Measurements from ENCODE around the gene ARMH1. TPM values are rescaled to one million over a fixed set of nuclear protein-coding genes. Genes with fewer than 3 reads are reported as not detected.

ARMH1 gene
- polyA plus RNA-seq, 1 of the 3 experiments (the other 2 are of a cell fraction): 6.6 TPM

GRCh38 chr1:44676484-44677200 is 2.1 kb downstream of the ARMH1 start:
- no peaks in the 10 kb centered on the region for H3K9me2 ChIP-seq
- H3K9ac ChIP-seq: no peak overlapping the region
- 0 out of 4 replicates have a peak overlapping the region, but pooled peaks of 1 of the 2 experiments have one; percentile 0 for H3K27ac ChIP-seq (ENCODE audit: low read depth in 2 of 2, low read length in 1 of 2)
- no peaks in the 10 kb centered on the region for H3K9me3 ChIP-seq
- no peak overlapping the region for H3K4me3 ChIP-seq (ENCODE audit: low read depth in 2 of 2, low read length in 1 of 2)
- H3K79me2 ChIP-seq (ENCODE audit: insufficient read depth): peaks cover 6% of the 10 kb centered on the region; the same call in 1 of the 2 replicates
- H2AFZ ChIP-seq (ENCODE audit: low read depth): no peak overlapping the region
- H3K4me1 ChIP-seq (ENCODE audit: control insufficient read depth in 1 of 2, insufficient read depth in 2 of 2, low read depth in 1 of 2, low read length in 1 of 2): peaks cover 7 to 24% of the 10 kb centered on the region in 2 experiments; a peak in 1 of 4 replicates
- no peaks in the 10 kb centered on the region for H4K20me1 ChIP-seq (ENCODE audit: insufficient read depth)
- WGBS (ENCODE audit: low lambda C conversion rate): 74% methylated on average over 5 of the region's 5 CpGs
- DNase-seq: no peak
- no peaks in the 10 kb centered on the region for H3K36me3 ChIP-seq (replicated peaks in 1 of 2; ENCODE audit: control insufficient read depth in 1 of 2, insufficient read depth in 2 of 2, low read length in 1 of 2)
- no peaks in the 10 kb centered on the region for H3F3A ChIP-seq (replicated peaks; ENCODE audit: insufficient read depth)
- peak overlapping the region; percentile 21 for H3K4me2 ChIP-seq
- TF ChIP-seq ELF1 (IDR thresholded peaks at IDR 0.05): 0 out of 2 replicates have a peak, but pooled peaks have one; percentile 15
- TF ChIP-seq, protein P1, sequence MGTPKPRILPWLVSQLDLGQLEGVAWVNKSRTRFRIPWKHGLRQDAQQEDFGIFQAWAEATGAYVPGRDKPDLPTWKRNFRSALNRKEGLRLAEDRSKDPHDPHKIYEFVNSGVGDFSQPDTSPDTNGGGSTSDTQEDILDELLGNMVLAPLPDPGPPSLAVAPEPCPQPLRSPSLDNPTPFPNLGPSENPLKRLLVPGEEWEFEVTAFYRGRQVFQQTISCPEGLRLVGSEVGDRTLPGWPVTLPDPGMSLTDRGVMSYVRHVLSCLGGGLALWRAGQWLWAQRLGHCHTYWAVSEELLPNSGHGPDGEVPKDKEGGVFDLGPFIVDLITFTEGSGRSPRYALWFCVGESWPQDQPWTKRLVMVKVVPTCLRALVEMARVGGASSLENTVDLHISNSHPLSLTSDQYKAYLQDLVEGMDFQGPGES (IDR thresholded peaks at IDR 0.05; ENCODE audit: low read depth, low read length): no peak
- TF ChIP-seq NFIC (IDR thresholded peaks at IDR 0.05; ENCODE audit: borderline replicate concordance): no peak
- ChIA-PET CTCF (interaction anchor here (0.7 to 5.9 kb wide), 6 partner anchors 11 to 45 kb away, joined by 3 to 48 read pairs (median 5); no protein-coding TSS in a partner anchor), POLR2A (no interaction called here)
- H3K27me3 ChIP-seq (ENCODE audit: insufficient read depth): no peaks in the 10 kb centered on the region

- no peaks in the 10 kb centered on the region for H4K20me1 ChIP-seq (ENCODE audit: insufficient read depth)
- DNase-seq: peak; percentile 40
- H3K4me3 ChIP-seq (ENCODE audit: low read depth in 2 of 2, low read length in 1 of 2): no peak overlapping the region
- no peak overlapping the region for H3K27ac ChIP-seq (ENCODE audit: low read depth in 2 of 2, low read length in 1 of 2)
- H3K4me1 ChIP-seq (ENCODE audit: control insufficient read depth in 1 of 2, insufficient read depth in 2 of 2, low read depth in 1 of 2, low read length in 1 of 2): peaks cover 7 to 22% of the 10 kb centered on the region in 2 experiments; a peak in 1 of 4 replicates
- WGBS (ENCODE audit: low lambda C conversion rate): 64% methylated on average over 6 of the region's 6 CpGs
- no peaks in the 10 kb centered on the region for H3K36me3 ChIP-seq (replicated peaks in 1 of 2; ENCODE audit: control insufficient read depth in 1 of 2, insufficient read depth in 2 of 2, low read length in 1 of 2)
- POLR2A ChIA-PET: interaction anchor here (0.5 kb wide), 2 partner anchors 68 to 694 kb away, joined by 3 to 5 read pairs; no protein-coding TSS in a partner anchor
- TF ChIP-seq RCOR1 (IDR thresholded peaks at IDR 0.05; ENCODE audit: low read length): no peak
- no peak for TF ChIP-seq CHD2 (IDR thresholded peaks at IDR 0.05; ENCODE audit: low read length, partially characterized antibody)
- no peak for TF ChIP-seq EZH2phosphoT487 (IDR thresholded peaks at IDR 0.05; ENCODE audit: borderline replicate concordance, low read depth)
- TF ChIP-seq SMC3 (IDR thresholded peaks at IDR 0.05; ENCODE audit: low read depth, low read length): peak; percentile 34; the same call in 1 of the 2 replicates
- TF ChIP-seq RAD21 (IDR thresholded peaks at IDR 0.05; ENCODE audit: low read length): peak; percentile 51
- TF ChIP-seq YY1 (IDR thresholded peaks at IDR 0.05; ENCODE audit: low read depth): no peak
- TF ChIP-seq, protein P1 (IDR thresholded peaks at IDR 0.05; ENCODE audit: low read depth, low read length): no peak
- TF ChIP-seq SIN3A (IDR thresholded peaks at IDR 0.05; ENCODE audit: borderline replicate concordance, low read depth, low read length): no peak
- no peak for TF ChIP-seq MEF2A (IDR thresholded peaks at IDR 0.05; ENCODE audit: borderline replicate concordance, low read depth)
- no peak for TF ChIP-seq EP300 (IDR thresholded peaks at IDR 0.05; ENCODE audit: borderline replicate concordance in 1 of 2, low read depth in 1 of 2, low read length in 1 of 2)
- TF ChIP-seq TCF12 (IDR thresholded peaks at IDR 0.05): no peak
- TF ChIP-seq CTCF (IDR thresholded peaks at IDR 0.05): peak; percentile 60
- no peak for TF ChIP-seq GATA2 (CRISPR knock-in tag; IDR thresholded peaks at IDR 0.05)
- TF ChIP-seq TAF1 (IDR thresholded peaks at IDR 0.05; ENCODE audit: borderline replicate concordance, low read depth, low read length): no peak
- no peaks in the 10 kb centered on the region for H3K9me2 ChIP-seq
- no peak overlapping the region for H3K9ac ChIP-seq
- H3K27me3 ChIP-seq (ENCODE audit: insufficient read depth): no peaks in the 10 kb centered on the region
- H2AFZ ChIP-seq (ENCODE audit: low read depth): no peak overlapping the region
- peak overlapping the region; percentile 21; the same call in 1 of the 2 replicates for H3K4me2 ChIP-seq
- no peaks in the 10 kb centered on the region for H3F3A ChIP-seq (replicated peaks; ENCODE audit: insufficient read depth)
- no peaks in the 10 kb centered on the region for H3K9me3 ChIP-seq
- peaks cover 6% of the 10 kb centered on the region; the same call in 1 of the 2 replicates for H3K79me2 ChIP-seq (ENCODE audit: insufficient read depth)
- CTCF ChIA-PET: interaction anchor here (0.7 to 5.9 kb wide), 8 partner anchors 17 to 52 kb away, joined by 3 to 48 read pairs (median 4); no protein-coding TSS in a partner anchor
These were observed 2.8 kb downstream of the ARMH1 start for GRCh38 chr1:44677201-44677766.
